ENCODE data around the gene NOBOX.

The NOBOX gene

DNA sequence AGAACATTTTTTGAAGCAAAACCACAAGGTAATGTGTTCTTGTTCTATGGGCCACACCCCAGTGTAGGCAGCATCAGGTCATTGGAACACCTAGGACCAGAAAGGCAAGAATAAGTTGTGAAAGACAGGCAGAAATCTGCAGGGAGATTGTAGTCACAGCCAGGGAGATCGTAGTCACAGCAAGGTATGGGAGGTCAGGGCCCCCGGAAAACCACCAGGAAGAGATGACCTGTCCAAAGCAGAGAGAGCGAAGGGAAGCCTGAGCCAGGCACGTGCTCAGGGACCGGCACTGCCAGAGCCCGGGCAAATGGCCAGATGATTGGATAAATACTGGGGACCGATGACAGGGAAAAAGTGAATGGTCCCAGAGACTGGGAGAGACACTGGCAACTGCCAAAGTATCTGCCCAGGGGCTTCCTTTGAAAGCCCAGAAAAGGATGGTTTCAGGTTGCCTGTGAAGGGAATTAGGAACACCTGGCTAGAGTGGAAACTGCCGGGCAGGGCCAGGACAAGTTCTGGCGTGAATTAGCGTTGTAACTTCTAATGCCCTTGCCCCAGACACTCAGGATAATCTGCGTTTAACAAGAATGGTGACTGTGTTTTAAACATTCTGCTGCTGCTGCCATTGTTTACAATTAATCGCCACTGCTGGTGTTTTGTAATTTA is 3.9 kb upstream of the NOBOX start:
- TF ChIP-seq, protein P1, sequence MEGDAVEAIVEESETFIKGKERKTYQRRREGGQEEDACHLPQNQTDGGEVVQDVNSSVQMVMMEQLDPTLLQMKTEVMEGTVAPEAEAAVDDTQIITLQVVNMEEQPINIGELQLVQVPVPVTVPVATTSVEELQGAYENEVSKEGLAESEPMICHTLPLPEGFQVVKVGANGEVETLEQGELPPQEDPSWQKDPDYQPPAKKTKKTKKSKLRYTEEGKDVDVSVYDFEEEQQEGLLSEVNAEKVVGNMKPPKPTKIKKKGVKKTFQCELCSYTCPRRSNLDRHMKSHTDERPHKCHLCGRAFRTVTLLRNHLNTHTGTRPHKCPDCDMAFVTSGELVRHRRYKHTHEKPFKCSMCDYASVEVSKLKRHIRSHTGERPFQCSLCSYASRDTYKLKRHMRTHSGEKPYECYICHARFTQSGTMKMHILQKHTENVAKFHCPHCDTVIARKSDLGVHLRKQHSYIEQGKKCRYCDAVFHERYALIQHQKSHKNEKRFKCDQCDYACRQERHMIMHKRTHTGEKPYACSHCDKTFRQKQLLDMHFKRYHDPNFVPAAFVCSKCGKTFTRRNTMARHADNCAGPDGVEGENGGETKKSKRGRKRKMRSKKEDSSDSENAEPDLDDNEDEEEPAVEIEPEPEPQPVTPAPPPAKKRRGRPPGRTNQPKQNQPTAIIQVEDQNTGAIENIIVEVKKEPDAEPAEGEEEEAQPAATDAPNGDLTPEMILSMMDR (IDR thresholded peaks at IDR 0.05), result no peak
- no peak for DNase-seq (ENCODE audit: low spot score)
- no peak overlapping the region for H3K4me3 ChIP-seq
- H3K27ac ChIP-seq, result no peak overlapping the region

DNA sequence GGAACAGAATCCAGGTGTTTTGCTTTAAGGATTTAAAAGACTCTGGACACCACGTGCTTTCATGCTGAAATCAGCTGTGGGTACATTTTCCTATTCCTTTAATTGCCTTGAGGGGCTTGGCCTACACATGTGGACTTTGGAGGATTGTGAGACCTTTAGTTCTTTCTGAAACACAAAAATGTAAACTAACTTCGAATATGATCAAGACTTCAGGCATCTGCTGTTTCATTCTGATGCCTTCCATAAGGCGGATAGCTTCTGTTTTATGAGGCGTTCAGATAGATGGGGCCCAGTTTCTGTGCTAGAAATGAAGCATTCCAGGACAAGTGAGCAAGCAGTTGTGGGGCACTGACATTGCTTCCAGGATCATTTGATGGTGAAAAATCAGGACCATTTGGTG is 1.5 kb upstream of the NOBOX start:
- DNase-seq (ENCODE audit: low spot score), result no peak
- no peak overlapping the region for H3K27ac ChIP-seq
- TF ChIP-seq, protein P1 (IDR thresholded peaks at IDR 0.05), result no peak
- no peak overlapping the region for H3K4me3 ChIP-seq

DNA sequence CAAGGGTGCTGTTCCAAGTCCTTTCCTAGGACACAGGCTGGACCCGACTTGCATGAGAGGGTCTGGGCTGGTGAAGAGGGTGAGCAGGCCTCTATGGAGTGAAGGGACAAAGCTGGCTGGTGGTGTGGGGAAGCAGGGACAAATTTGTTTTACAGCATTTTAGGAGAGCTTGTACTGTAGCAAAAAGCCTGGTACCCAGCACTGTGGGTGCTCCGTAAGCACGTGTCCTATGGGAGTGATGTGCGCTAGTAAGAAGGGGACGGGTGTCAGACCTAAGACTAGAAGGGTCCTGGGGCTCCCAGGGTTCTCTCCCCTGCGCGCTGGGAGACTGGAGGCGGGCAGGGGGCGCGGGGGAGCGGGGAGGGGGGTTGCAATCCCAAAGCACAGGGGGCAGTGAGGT is 391 bp downstream of the NOBOX start:
- no peak overlapping the region for H3K4me3 ChIP-seq
- DNase-seq (ENCODE audit: low spot score), result no peak
- TF ChIP-seq, protein P1 (IDR thresholded peaks at IDR 0.05), result no peak
- H3K27ac ChIP-seq, result no peak overlapping the region

DNA sequence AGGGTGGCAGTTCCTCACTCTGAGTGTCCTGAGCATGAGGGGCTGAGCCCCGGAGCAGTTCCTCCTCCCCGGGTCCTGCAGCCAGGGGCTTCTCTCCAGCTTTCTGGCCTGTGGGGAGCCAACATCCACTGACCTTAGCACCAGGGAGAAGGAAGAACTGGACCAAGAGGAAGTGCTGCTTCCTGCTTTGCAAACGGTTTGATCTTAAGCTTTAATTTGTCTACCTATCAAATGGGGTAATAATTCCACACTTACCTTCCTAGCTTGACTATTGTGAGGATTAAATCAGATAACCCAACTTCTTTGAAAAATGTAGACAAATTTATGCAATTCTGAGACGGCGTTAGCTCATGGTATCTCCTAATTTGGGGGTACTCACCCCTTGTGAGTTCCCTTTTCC is 2.0 kb downstream of the NOBOX start:
- TF ChIP-seq, protein P1 (IDR thresholded peaks at IDR 0.05), result no peak
- DNase-seq (ENCODE audit: low spot score), result no peak
- Histone ChIP-seq H3K4me3 (no peak overlapping the region), H3K27ac (no peak overlapping the region)

DNA sequence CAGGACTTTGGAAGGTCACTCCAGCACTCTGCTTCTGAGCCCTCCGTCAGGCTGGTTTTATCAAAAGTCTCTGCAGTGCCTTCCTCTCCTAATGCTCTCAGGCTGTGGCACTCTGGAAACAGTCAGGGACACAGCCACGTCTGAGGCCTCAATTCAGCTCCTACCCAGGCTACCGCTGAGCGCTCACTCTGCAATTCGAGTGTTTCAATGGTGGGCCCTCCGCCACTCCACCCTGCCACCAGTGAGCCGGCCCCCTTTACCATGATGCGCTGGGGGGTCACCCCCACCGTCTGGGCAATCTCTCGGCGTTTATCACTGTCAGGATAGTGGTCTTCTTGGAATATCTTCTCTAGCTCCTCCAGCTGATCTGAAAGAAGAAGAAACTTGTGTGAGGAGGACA is 3.5 kb downstream of the NOBOX start:
- no peak overlapping the region for H3K4me3 ChIP-seq
- no peak for DNase-seq (ENCODE audit: low spot score)
- H3K27ac ChIP-seq, result no peak overlapping the region
- TF ChIP-seq, protein P1 (IDR thresholded peaks at IDR 0.05), result no peak

DNA sequence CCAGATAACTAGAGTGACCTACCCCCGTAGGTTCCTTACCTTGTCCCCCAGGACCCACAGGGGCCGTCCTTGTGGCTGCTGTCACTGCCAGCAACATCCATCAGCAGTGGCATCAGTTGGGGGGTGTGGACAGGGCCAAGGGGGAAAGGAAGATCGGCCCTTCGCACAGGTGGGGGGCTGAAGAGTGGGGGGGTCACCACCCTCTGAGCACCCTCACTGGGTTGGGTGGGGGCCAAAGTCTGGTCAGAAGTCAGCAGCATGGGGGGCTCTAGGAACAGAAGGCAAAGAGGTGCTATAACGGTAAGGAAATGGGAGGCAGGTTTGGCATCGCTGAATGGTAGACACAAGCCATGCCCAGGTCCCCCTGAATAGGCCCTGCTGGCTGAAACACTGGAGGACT is 4.6 kb downstream of the NOBOX start:
- Histone ChIP-seq H3K4me3 (no peak overlapping the region), H3K27ac (no peak overlapping the region)
- no peak for DNase-seq (ENCODE audit: low spot score)
- TF ChIP-seq, protein P1 (IDR thresholded peaks at IDR 0.05), result no peak

DNA sequence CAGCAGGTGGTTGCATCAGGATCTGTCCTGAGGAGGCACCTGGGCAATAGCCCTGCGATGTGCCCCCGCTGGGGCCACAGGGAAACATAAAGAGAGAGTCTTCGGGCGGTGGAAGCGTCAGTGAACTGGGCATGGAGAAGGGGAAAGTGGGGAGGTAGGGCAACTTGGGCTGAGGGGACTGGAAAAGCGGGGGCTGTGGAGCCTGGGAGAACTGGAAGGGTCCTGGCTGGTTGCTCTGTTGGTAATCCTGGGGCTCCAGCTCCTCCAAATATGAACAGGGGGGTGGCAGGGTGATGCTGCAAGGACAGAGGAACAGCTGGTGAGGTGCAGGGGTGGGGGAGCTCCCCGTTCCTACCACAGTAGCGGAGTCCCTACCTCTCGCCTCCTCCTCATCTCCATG is 5.2 kb downstream of the NOBOX start:
- H3K4me3 ChIP-seq, result no peak overlapping the region
- no peak overlapping the region for H3K27ac ChIP-seq
- DNase-seq (ENCODE audit: low spot score), result no peak
- TF ChIP-seq, protein P1 (IDR thresholded peaks at IDR 0.05), result no peak

Measured in coronary artery (tissue), 2 donors.